Measurements from ENCODE around the gene GLIPR2.
"Not testable (repeated sequence)": the region's sequence is repeated elsewhere in the genome, so short reads cannot be mapped to it uniquely, and the experiment has no call there.

The GLIPR2 gene

GRCh38 chr9:36125062-36125855, 11.3 kb upstream of the GLIPR2 start:
- no peak for DNase-seq

GRCh38 chr9:36126016-36126730, 10.4 kb upstream of the GLIPR2 start:
- DNase-seq: no peak

- DNase-seq: no peak
Observed at GRCh38 chr9:36127652-36128244, 8.8 kb upstream of the GLIPR2 start.

GRCh38 chr9:36128349-36128748, 8.2 kb upstream of the GLIPR2 start:
- no peak for DNase-seq

- DNase-seq: no peak
Observed at GRCh38 chr9:36129139-36129538, 7.4 kb upstream of the GLIPR2 start.

GRCh38 chr9:36131666-36132065, 4.9 kb upstream of the GLIPR2 start:
- DNase-seq: not testable (repeated sequence)

GRCh38 chr9:36132086-36132485, 4.4 kb upstream of the GLIPR2 start:
- DNase-seq: no peak

- no peak for DNase-seq
Observed at GRCh38 chr9:36134761-36135505, 1.6 kb upstream of the GLIPR2 start.

GRCh38 chr9:36135741-36136271, 727 bp upstream of the GLIPR2 start:
- no peak for DNase-seq

GRCh38 chr9:36136894-36137391, 410 bp downstream of the GLIPR2 start:
- DNase-seq: no peak

GRCh38 chr9:36137392-36138004, 965 bp downstream of the GLIPR2 start:
- DNase-seq: no peak

- no peak for DNase-seq
Observed at GRCh38 chr9:36138496-36138895, 2.0 kb downstream of the GLIPR2 start.

GRCh38 chr9:36138901-36139300, 2.4 kb downstream of the GLIPR2 start:
- no peak for DNase-seq

- no peak for DNase-seq
Observed at GRCh38 chr9:36140086-36141084, 3.9 kb downstream of the GLIPR2 start.

- no peak for DNase-seq
Observed at GRCh38 chr9:36141288-36141687, 4.8 kb downstream of the GLIPR2 start.

GRCh38 chr9:36141761-36142160, 5.2 kb downstream of the GLIPR2 start:
- no peak for DNase-seq

- peak; percentile 30 for DNase-seq
Observed at GRCh38 chr9:36142510-36143244, 6.1 kb downstream of the GLIPR2 start.

GRCh38 chr9:36143245-36143641, 6.7 kb downstream of the GLIPR2 start:
- no peak for DNase-seq

- no peak for DNase-seq
Observed at GRCh38 chr9:36144309-36145232, 8.0 kb downstream of the GLIPR2 start.

All from RPMI8226 (cell line).